Fibroblast of villous mesenchyme (primary cell): ENCODE data around the gene UGT1A1. TPM values are rescaled to one million over a fixed set of nuclear protein-coding genes. Genes with fewer than 3 reads are reported as not detected.

ENCODE experiments used
- DNase-seq: peaks from one replicate; pipeline ENCODE4 v3.0.0-alpha.2; 2010; ENCODE audit warnings: low read depth
- H3K4me3 ChIP-seq: 2 replicates; pipeline ENCODE4 v1.5.1; 2011; ENCODE audit warnings: low read depth, mild to moderate bottlenecking, low read length
- total RNA-seq: library from RNA; depleted of rRNA; stranded (reverse); fragments of >200 nt; gene quantifications from 2 replicates; pipeline ENCODE4 v1.2.3, GENCODE V29; 2012
- TF ChIP-seq, protein P1 (sequence below): IDR thresholded peaks from 2 replicates; pipeline ENCODE4 v1.5.1; 2012; ENCODE audit warnings: low read depth, mild to moderate bottlenecking, low read length; ENCODE audit not compliant: insufficient read depth

The UGT1A1 gene
- total RNA-seq, 1 donor: not detected

- H3K4me3 ChIP-seq: no peak overlapping the region
- TF ChIP-seq, protein P1, sequence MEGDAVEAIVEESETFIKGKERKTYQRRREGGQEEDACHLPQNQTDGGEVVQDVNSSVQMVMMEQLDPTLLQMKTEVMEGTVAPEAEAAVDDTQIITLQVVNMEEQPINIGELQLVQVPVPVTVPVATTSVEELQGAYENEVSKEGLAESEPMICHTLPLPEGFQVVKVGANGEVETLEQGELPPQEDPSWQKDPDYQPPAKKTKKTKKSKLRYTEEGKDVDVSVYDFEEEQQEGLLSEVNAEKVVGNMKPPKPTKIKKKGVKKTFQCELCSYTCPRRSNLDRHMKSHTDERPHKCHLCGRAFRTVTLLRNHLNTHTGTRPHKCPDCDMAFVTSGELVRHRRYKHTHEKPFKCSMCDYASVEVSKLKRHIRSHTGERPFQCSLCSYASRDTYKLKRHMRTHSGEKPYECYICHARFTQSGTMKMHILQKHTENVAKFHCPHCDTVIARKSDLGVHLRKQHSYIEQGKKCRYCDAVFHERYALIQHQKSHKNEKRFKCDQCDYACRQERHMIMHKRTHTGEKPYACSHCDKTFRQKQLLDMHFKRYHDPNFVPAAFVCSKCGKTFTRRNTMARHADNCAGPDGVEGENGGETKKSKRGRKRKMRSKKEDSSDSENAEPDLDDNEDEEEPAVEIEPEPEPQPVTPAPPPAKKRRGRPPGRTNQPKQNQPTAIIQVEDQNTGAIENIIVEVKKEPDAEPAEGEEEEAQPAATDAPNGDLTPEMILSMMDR: no peak
- no peak for DNase-seq
Measured at GRCh38 chr2:233796254-233796653, 36.2 kb downstream of the UGT1A1 start.

DNA sequence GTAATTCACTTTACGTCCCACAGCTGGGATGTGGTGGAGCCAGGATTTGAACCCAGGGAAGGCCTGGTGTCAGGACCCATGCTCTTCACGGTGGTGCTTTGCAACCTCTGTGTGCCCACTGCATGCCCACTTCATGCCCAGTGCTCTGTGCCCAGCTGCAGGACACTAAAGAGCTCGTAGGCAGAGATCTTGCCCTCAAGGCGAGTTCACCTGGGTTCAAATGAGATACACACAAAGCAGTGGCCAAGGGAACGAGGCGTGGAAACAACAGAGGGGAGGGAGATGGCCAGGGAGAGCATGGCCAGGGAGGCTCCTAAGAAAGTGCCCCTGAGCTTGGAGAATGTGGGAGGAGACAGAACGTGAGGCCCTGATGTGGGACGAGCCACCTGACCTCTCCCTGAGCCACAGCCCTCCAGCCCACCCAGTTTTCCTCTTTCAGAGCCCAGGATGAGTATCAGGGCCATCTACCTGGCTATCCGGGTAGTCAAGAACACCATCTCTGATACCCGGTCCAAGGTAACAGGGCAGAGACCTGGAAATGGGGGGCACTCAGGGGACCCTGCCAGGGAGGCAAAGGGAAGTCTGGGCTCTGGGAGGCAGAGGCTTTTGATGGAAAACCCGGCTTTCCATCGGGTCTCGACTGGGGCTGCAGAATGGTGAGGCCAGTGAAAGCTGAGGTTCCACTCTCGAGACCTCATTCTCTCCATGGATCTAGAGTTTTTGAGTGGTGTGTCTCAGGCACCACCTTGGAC, 38.4 kb downstream of the UGT1A1 start:
- TF ChIP-seq, protein P1: no peak
- DNase-seq: no peak
- no peak overlapping the region for H3K4me3 ChIP-seq

DNA sequence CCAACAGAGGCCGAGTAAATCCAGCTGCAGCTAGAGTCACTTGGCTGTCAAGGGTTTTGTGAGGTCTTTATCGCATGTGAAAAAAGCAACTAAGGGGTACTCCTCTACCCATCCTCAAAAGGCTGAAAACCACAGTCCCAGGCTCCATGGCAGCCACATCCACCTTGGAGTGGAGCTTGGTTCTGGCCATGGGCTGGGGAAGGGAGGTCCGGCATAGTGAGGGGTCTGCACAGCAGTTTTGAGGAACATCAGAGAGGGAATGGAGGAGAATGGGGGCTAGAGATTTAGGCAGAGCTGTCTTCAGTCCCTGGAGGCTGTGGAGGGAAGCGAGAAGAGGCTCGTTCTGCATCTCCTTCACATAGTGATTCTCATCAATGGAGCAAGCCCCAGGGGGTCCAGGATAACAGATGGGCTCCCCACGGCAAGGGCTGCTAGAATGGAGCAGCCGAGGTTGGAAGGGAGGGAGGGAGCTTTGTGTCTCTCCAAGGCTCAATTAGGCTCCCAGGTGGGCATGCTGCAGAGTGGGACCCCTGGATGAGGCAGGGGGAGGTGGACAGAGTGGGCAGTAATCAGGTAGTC, 39.1 kb downstream of the UGT1A1 start:
- DNase-seq: no peak

DNA sequence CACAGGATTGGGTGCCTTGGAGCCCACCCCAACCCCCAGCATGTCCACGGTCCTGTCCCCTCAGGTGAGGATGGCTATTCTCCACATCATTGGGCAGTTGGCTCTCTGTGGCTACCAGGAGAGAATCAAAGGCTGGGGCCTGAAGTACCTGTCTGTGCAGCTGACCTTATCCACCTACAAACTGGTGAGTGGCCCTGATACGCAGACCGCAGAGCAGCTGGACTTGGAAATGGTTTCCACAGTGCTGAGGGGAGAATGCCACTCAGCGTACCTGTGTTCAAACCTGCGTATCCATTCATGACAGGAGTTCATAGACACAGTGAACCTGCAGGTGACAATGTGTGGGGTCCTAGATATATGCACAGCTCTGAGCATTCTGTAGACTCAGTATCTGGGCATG, 39.6 kb downstream of the UGT1A1 start:
- no peak overlapping the region for H3K4me3 ChIP-seq
- TF ChIP-seq, protein P1: no peak

More for the DNA sequence above, 39.1 kb downstream of the UGT1A1 start:
- H3K4me3 ChIP-seq: no peak overlapping the region
- TF ChIP-seq, protein P1: no peak

GRCh38 chr2:233800208-233800607, 40.1 kb downstream of the UGT1A1 start:
- TF ChIP-seq, protein P1: no peak
- DNase-seq: no peak
- H3K4me3 ChIP-seq: no peak overlapping the region

More for the DNA sequence above, 39.6 kb downstream of the UGT1A1 start:
- no peak for DNase-seq

- TF ChIP-seq, protein P1: no peak
- no peak overlapping the region for H3K4me3 ChIP-seq
- DNase-seq: peak; percentile 15
Measured at GRCh38 chr2:233801357-233802131, 41.5 kb downstream of the UGT1A1 start.
